Right cardiac atrium (tissue), 5 donors: ENCODE results near the gene CDKN1B. TPM values are rescaled to one million over a fixed set of nuclear protein-coding genes. Genes with fewer than 3 reads are reported as not detected.

ENCODE experiments used
- ATAC-seq, 2 donors: fragments of 200-7000 bp; cut with Tn5 transposase; one replicate each; pipeline versions ENCODE4 v1.8.0 to v1.9.1; 2020; ENCODE audit warnings: moderate library complexity in 2 of 2, mild to moderate bottlenecking in 1 of 2
- DNase-seq, 3 donors: peaks; one replicate each; pipeline ENCODE4 v3.0.0-alpha.2; 2020
- H3K27ac ChIP-seq: one replicate; pipeline ENCODE4 v1.5.1; 2013; ENCODE audit warnings: mild to moderate bottlenecking, low read length, control low read depth, moderate library complexity
- H3K27me3 ChIP-seq: one replicate; pipeline ENCODE4 v1.6.1; 2013; ENCODE audit not compliant: control insufficient read depth, insufficient read depth
- H3K4me1 ChIP-seq: one replicate; pipeline ENCODE4 v1.6.1; 2013; ENCODE audit warnings: low read length; ENCODE audit not compliant: control insufficient read depth, insufficient read depth
- H3K4me3 ChIP-seq: one replicate; pipeline ENCODE4 v1.5.1; 2013; ENCODE audit warnings: low read length, control low read depth
- H3K9me3 ChIP-seq: one replicate; pipeline ENCODE4 v1.6.1; 2013; ENCODE audit warnings: low read length; ENCODE audit not compliant: control insufficient read depth
- WGBS: extraction: QIAGEN DNeasy Blood & Tissue Kit; methylation state at CpG from one replicate; pipeline ENCODE4 v1.1.7; 2013; 5-methylcytosine and 5-hydroxymethylcytosine counted together
- intact Hi-C, 4 donors: fragments of 100-400 bp; cut with DNase I; formaldehyde crosslinking; loops; one replicate each; pipeline versions ENCODE4 v1.11.0 to v1.14.0; 2022 to 2023
- polyA plus RNA-seq: library from polyadenylated mRNA; stranded (reverse); fragments of 200-250 nt; gene quantifications from one replicate; pipeline ENCODE4 v1.2.3, GENCODE V29; 2013
- total RNA-seq, 4 donors: library from RNA; stranded (reverse); fragmentation: NEBNext Ultra II Directional; extraction: Animal tissue kit (Norgen Biotek cat#: 25700); gene quantifications; one replicate each; pipeline ENCODE4 v1.2.1, GENCODE V29; 2021
- donor health status: healthy with polysubstance abuse.
- donor health status: DM: no; HTN: yes; CAD: no.
- donor health status: DM: no; HTN: no; CAD: no.
- donor health status: DM: no; HTN: yes; CAD: no; lungs with severe emphysema.
- donor health status: DM: yes; HTN: yes; CAD: no.

Gene CDKN1B
- total and polyA plus RNA-seq, 5 donors = 28.9 to 48.0 (median 45.6) TPM

DNA sequence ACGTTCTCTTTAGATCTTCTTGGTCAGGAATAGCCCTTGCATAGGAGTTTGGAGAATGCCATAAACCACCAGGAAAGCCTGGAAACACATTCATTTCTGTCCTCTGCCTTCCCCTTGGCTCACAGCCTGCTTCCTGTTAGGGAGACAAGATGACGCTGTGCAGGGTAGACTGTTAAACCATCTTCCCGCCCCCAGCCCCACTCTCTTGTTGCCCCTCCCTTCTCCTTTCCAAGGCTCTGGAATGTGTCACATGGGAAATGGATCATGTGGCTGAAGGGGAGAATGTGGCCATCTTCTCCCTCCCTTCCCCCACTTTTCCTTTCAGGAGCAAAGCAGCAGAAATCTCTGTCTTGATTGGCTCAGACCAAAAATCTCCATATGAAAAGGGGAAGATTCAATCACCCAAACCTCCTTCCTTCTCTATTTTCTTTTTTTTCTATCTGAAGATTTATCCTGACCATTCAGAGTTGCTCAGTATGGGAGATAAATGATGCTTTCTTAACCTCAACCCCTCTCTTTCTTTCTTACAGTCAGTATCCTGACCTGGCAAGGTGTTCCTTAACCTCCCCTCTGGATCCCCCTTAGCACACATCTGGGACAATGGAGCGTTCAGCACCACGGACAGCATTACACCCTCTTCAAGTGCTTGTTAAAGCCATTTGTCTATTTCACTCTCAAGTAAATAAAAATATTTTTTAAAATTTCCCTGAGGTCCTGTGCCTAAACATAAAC lies 32.6 kb upstream of the CDKN1B start:
- Histone ChIP-seq H3K27ac (no peak overlapping the region), H3K9me3 (no peaks in the 10 kb centered on the region), H3K27me3 (no peaks in the 10 kb centered on the region), H3K4me1 (no peaks in the 10 kb centered on the region), H3K4me3 (no peak overlapping the region)
- ATAC-seq (peak; percentile 28 to 36), DNase-seq (peak in 2 of 3 donors; percentile 35 to 71)
- intact Hi-C loops = no loop called here
- WGBS = 4% methylated on average over 5 of the region's 5 CpGs

- Histone ChIP-seq H3K27ac (no peak overlapping the region), H3K27me3 (no peaks in the 10 kb centered on the region), H3K9me3 (no peaks in the 10 kb centered on the region), H3K4me3 (no peak overlapping the region), H3K4me1 (no peaks in the 10 kb centered on the region)
- DNase-seq (no peak), ATAC-seq (no peak)
- intact Hi-C loops = no loop called here
- WGBS = 55% methylated on average over 4 of the region's 4 CpGs
Measured at GRCh38 chr12:12685305-12685704, 31.9 kb upstream of the CDKN1B start.

- no peak overlapping the region for H3K27ac ChIP-seq
Measured at GRCh38 chr12:12686472-12686871, 30.7 kb upstream of the CDKN1B start.

DNA sequence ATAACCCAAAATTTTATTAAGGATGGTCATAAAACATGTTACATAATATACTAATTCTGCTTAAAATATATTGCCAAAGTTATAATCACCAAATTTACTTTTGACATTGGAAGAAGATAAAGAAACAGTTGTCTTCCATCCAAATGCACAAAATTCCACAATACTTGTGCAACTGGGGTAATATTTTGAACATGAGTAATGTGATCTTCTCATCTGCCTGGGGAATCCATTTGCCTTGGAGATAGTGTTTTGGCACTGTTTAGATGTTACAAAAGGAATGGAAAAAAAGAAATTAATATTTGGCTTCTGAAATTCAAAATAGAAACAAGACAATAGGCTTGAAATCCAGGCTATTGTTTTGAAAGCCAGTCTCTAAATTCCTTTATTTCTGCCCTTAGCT lies 30.2 kb upstream of the CDKN1B start:
- intact Hi-C loops = no loop called here
- Histone ChIP-seq H3K9me3 (no peaks in the 10 kb centered on the region), H3K4me1 (no peaks in the 10 kb centered on the region), H3K4me3 (no peak overlapping the region), H3K27me3 (no peaks in the 10 kb centered on the region), H3K27ac (no peak overlapping the region)
- DNase-seq (no peak), ATAC-seq (no peak)

More at GRCh38 chr12:12686472-12686871, 30.7 kb upstream of the CDKN1B start:
- ATAC-seq (no peak), DNase-seq (no peak)
- H3K4me1 ChIP-seq = no peaks in the 10 kb centered on the region
- H3K9me3 ChIP-seq = no peaks in the 10 kb centered on the region
- H3K4me3 ChIP-seq = no peak overlapping the region
- 88% methylated on average over 1 of the region's 1 CpG for WGBS
- intact Hi-C loops = no loop called here
- no peaks in the 10 kb centered on the region for H3K27me3 ChIP-seq

- H3K27me3 ChIP-seq = no peaks in the 10 kb centered on the region
- intact Hi-C loops = no loop called here
- no peak overlapping the region for H3K4me3 ChIP-seq
- ATAC-seq (no peak), DNase-seq (no peak)
- no peaks in the 10 kb centered on the region for H3K9me3 ChIP-seq
- 80% methylated on average over 5 of the region's 5 CpGs for WGBS
- no peaks in the 10 kb centered on the region for H3K4me1 ChIP-seq
- H3K27ac ChIP-seq = no peak overlapping the region
Measured at GRCh38 chr12:12689647-12690300, 27.4 kb upstream of the CDKN1B start.

DNA sequence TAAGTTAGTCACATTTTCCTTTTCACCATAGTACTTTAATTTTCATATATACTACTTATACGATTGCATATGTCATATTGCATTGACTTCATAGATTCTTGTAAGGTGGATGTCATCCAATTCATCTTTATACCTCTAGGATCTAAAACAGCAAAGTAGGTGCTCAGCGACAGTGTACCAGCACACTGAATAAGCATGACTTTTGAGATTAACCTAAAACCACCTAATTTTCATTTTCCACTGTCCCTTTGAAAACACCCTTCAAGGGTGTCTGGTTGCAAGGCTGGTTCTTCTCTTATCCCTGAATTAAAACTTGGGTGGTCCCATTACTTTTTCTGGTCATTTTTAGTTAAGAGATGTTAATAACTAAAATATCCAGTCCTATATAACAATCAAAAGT lies 25.6 kb upstream of the CDKN1B start:
- Histone ChIP-seq H3K27me3 (no peaks in the 10 kb centered on the region), H3K27ac (no peak overlapping the region), H3K4me3 (no peak overlapping the region), H3K9me3 (no peaks in the 10 kb centered on the region), H3K4me1 (no peaks in the 10 kb centered on the region)
- 89% methylated on average over 2 of the region's 2 CpGs for whole genome bisulfite sequencing
- ATAC-seq (no peak), DNase-seq (no peak)
- intact Hi-C loops = no loop called here

GRCh38 chr12:12693111-12693671 lies 24.0 kb upstream of the CDKN1B start:
- no peak overlapping the region for H3K4me3 ChIP-seq
- ATAC-seq (no peak), DNase-seq (no peak)
- H3K4me1 ChIP-seq = no peaks in the 10 kb centered on the region
- no peak overlapping the region for H3K27ac ChIP-seq
- H3K27me3 ChIP-seq = no peaks in the 10 kb centered on the region
- H3K9me3 ChIP-seq = no peaks in the 10 kb centered on the region
- WGBS = 36% methylated on average over 3 of the region's 3 CpGs
- intact Hi-C loops = no loop called here

DNA sequence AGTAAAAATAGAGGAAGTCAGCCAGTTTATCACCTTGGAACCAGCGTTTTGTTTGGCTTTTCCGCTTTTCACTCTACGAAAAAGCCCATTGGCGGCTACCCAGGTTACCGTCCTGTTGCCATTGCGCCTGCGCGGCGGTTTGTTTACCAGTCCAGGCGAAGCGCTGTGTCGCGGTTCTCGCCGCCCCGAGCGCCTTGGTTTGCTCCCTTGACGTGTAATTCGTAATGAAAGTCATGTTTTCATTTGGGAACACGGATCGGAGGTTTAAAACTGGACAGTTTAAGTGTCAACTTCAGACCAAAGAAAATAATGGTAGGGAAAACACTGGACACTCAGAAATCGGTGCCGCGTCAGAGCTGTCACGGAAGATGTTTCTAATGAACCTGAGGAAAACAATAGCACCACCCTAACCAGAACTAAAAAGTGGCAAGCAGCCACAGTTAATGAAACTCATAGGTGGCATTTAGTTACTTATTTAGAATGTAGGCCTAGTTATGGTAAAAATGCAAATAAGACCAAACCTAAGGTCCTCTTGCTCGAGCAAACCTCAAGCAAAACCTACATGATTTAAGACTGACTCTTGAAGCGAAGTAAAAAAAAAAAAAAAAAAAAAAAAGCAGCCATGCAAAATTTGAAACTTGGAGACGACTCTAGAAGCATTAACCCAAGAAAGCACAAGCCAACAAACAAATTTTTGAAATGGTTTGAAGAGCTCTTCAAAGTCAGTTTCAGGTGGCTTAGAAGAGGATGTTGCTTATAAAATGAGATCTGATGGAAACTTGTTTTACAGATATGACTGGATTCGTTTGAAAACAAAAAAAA lies 20.4 kb upstream of the CDKN1B start:
- under 1% methylated on average over 29 of the region's 29 CpGs for WGBS
- Histone ChIP-seq H3K4me3 (peak overlapping the region; percentile 83), H3K4me1 (no peaks in the 10 kb centered on the region), H3K27me3 (no peaks in the 10 kb centered on the region), H3K27ac (peak overlapping the region; percentile 91), H3K9me3 (no peaks in the 10 kb centered on the region)
- DNase-seq (peak; percentile 91 to 97 (median 96)), ATAC-seq (peak; percentile 93)
- intact Hi-C loops = no loop called here

DNA sequence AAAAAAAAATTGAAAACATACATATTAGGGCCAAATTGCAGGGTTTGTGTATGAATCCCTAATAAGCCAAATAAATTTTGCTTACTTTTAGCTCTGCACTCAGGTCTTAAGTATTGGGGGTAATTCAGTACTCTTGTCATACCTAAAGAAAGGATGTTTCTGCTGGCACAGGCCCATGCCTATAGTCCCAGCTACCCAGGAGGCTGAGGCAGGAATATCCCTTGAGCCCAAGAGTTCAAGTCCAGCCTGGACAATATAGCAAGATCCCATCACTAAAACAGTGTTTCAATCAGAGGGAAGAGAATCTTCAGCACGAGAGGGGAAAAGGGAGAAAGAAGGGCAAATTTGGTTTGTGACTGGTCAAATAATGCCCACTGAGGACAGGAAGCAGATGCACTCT lies 17.8 kb upstream of the CDKN1B start:
- ATAC-seq (no peak), DNase-seq (no peak)
- Histone ChIP-seq H3K4me3 (no peak overlapping the region), H3K27me3 (no peaks in the 10 kb centered on the region), H3K4me1 (no peaks in the 10 kb centered on the region), H3K27ac (no peak overlapping the region), H3K9me3 (no peaks in the 10 kb centered on the region)
- WGBS = 68% methylated on average over 1 of the region's 1 CpG
- intact Hi-C loops = no loop called here

DNA sequence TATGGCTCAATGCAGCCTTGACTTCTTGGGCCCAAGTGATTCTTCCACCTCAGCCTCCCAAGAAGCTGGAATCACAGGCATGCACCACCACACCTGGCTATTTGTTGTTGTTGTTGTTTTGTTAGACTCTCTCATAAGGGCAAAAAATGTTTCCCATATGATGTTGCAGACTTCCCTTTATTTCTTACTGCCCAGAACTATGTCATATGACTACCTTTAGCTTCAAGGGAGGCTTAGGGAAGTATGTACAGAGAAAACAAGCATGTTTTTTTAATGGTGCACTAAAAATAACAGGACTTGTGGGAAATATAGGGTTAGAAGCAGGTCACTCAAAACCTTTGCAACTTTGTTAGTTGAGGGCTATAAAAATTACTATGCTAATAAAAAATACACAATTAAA lies 16.9 kb upstream of the CDKN1B start:
- H3K9me3 ChIP-seq = no peaks in the 10 kb centered on the region
- DNase-seq (no peak), ATAC-seq (no peak)
- no peak overlapping the region for H3K27ac ChIP-seq
- H3K27me3 ChIP-seq = no peaks in the 10 kb centered on the region
- H3K4me3 ChIP-seq = no peak overlapping the region
- H3K4me1 ChIP-seq = no peaks in the 10 kb centered on the region
- intact Hi-C loops = loop anchor here in 1 of 4 donors (5.0 to 10.0 kb wide), 2 partner anchors 135 to 323 kb away; partner anchors contain the start of gene DUSP16

GRCh38 chr12:12701457-12701856 lies 15.7 kb upstream of the CDKN1B start:
- intact Hi-C loops = loop anchor here in 1 of 4 donors (5.0 to 10.0 kb wide), 2 partner anchors 137 to 324 kb away; partner anchors contain the start of gene DUSP16
- H3K4me3 ChIP-seq = no peak overlapping the region
- H3K27ac ChIP-seq = no peak overlapping the region
- H3K4me1 ChIP-seq = no peaks in the 10 kb centered on the region
- H3K27me3 ChIP-seq = no peaks in the 10 kb centered on the region
- H3K9me3 ChIP-seq = no peaks in the 10 kb centered on the region
- WGBS = 97% methylated on average over 3 of the region's 3 CpGs
- ATAC-seq (no peak), DNase-seq (no peak)
